G401 (cell line): ENCODE measurements around the gene ULK3. TPM values are rescaled to one million over a fixed set of nuclear protein-coding genes. Genes with fewer than 3 reads are reported as not detected.

Experiments
- DNase-seq: peaks from one replicate; pipeline ENCODE4 v3.0.0-alpha.2; 2015; ENCODE audit warnings: low spot score
- in situ Hi-C: cut with HindIII; loops from 2 replicates; pipeline ENCODE4 v1.10.0; 2016; ENCODE audit warnings: low sequenced_read_pairs, mixed read lengths
- total RNA-seq: library from RNA; depleted of rRNA; stranded (reverse); fragments of >200 nt; shearing (Covaris generic); gene quantifications from 2 replicates; pipeline ENCODE4 v1.2.3, GENCODE V29; 2014; rRNA removed

ULK3 gene
- total RNA-seq, 1 experiment from 2014 or later = 40.9 TPM

- DNase-seq = peak; percentile 62
- in situ Hi-C loops = no loop called here
Observed at GRCh38 chr15:74791667-74792066, 51.3 kb downstream of the ULK3 start.

GRCh38 chr15:74791007-74791406 is 51.9 kb downstream of the ULK3 start:
- in situ Hi-C loops = no loop called here
- DNase-seq = no peak

GRCh38 chr15:74790080-74790916 is 52.7 kb downstream of the ULK3 start:
- peak; percentile 47 for DNase-seq
- in situ Hi-C loops = no loop called here

GRCh38 chr15:74789741-74790079 is 53.2 kb downstream of the ULK3 start:
- in situ Hi-C loops = no loop called here
- no peak for DNase-seq

- DNase-seq = no peak
- in situ Hi-C loops = no loop called here
Observed at GRCh38 chr15:74789171-74789631, 53.8 kb downstream of the ULK3 start.

GRCh38 chr15:74788683-74789151 is 54.2 kb downstream of the ULK3 start:
- in situ Hi-C loops = no loop called here
- no peak for DNase-seq

GRCh38 chr15:74788042-74788682 is 54.8 kb downstream of the ULK3 start:
- DNase-seq = no peak
- in situ Hi-C loops = no loop called here

GRCh38 chr15:74787251-74788041 is 55.5 kb downstream of the ULK3 start:
- in situ Hi-C loops = no loop called here
- peak; percentile 87 for DNase-seq

- in situ Hi-C loops = no loop called here
- no peak for DNase-seq
Observed at GRCh38 chr15:74786551-74787165, 56.3 kb downstream of the ULK3 start.

Other genes starting within 250 kb of the ULK3 start
- 18.6 and 32.8 TPM in 2 replicates for gene CLK3, start 227.3 kb downstream of the ULK3 start, total RNA-seq
- 27.7 and 28.2 TPM in 2 replicates for gene EDC3, start 147.1 kb downstream of the ULK3 start, total RNA-seq
- not detected in 2 replicates for gene CYP1A1, start 117.6 kb downstream of the ULK3 start, total RNA-seq
- not detected in 2 replicates for gene CYP1A2, start 94.3 kb downstream of the ULK3 start, total RNA-seq
- 27.8 and 31.3 TPM in 2 replicates for gene CSK, start 61.1 kb downstream of the ULK3 start, total RNA-seq
- gene LMAN1L, start 30.3 kb downstream of the ULK3 start, total RNA-seq = not detected in 2 replicates
- gene CPLX3, start 16.5 kb downstream of the ULK3 start, total RNA-seq = not detected in 2 replicates
- gene SCAMP2, start 30.2 kb upstream of the ULK3 start, total RNA-seq = 7.6 and 13.2 TPM in 2 replicates
- 81.8 and 85.8 TPM in 2 replicates for gene MPI, start 46.9 kb upstream of the ULK3 start, total RNA-seq
- gene FAM219B, start 63.7 kb upstream of the ULK3 start, total RNA-seq = 53.5 and 58.8 TPM in 2 replicates
- 290 and 313 TPM in 2 replicates for gene COX5A, start 94.9 kb upstream of the ULK3 start, total RNA-seq
- gene RPP25, start 113.6 kb upstream of the ULK3 start, total RNA-seq = 28.8 and 31.8 TPM in 2 replicates
- gene SCAMP5, start 152.4 kb upstream of the ULK3 start, total RNA-seq = 7.7 and 15.0 TPM in 2 replicates
- gene PPCDC, start 180.4 kb upstream of the ULK3 start, total RNA-seq = 17.1 and 26.2 TPM in 2 replicates